ENCODE data around the gene CCDC191. TPM values are rescaled to one million over a fixed set of nuclear protein-coding genes. Genes with fewer than 3 reads are reported as not detected.

Gene CCDC191
- polyA plus RNA-seq, 1 donor: 4.8 TPM

- DNase-seq (ENCODE audit: low read depth): no peak
These were observed 653 bp upstream of the CCDC191 start for GRCh38 chr3:114057011-114057347.

- DNase-seq (ENCODE audit: low read depth): no peak
These were observed 4.1 kb downstream of the CCDC191 start for GRCh38 chr3:114052216-114052615.

DNA sequence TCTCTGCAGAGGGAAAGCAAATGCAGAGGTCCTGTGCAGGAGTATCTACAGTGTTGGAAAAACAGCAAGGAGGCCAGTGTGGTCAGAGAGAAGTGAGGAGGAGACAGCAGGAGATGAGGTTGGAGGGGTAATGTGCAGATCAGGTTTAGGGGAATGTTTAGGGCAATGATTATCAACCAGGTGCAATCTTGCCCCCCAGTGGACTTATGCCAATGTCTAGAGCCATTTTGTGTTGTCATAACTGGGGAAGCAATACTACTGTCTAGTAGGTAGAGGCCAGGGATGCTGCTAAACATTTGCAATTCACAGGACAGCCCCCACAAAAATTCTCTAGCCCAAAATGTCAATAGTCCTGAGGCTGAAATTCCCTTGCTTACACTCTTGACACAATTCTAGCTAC is 13.1 kb downstream of the CCDC191 start:
- DNase-seq (ENCODE audit: low read depth): no peak

- DNase-seq (ENCODE audit: low read depth): no peak
These were observed 20.4 kb downstream of the CCDC191 start for GRCh38 chr3:114035896-114036295.

GRCh38 chr3:114034787-114035545 is 21.4 kb downstream of the CCDC191 start:
- no peak for DNase-seq (ENCODE audit: low read depth)

DNA sequence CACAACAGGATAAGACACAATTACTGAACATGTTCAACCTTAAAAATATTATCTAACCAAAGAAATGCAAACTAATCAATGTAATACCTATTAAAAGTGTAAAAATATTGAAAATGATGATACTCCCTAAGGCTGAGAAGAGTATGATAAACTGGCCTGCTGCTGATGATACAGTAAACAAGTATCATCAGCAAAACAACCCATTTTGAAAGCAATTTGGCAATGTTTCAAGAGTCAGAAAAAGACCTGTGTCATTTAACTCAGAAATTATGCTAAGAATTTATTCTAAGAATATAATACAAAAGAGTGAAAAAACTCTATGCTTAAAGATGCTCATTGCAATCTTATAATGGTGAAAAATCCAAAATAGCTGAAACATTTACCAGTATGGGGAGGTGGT is 22.1 kb downstream of the CCDC191 start:
- DNase-seq (ENCODE audit: low read depth): no peak

DNA sequence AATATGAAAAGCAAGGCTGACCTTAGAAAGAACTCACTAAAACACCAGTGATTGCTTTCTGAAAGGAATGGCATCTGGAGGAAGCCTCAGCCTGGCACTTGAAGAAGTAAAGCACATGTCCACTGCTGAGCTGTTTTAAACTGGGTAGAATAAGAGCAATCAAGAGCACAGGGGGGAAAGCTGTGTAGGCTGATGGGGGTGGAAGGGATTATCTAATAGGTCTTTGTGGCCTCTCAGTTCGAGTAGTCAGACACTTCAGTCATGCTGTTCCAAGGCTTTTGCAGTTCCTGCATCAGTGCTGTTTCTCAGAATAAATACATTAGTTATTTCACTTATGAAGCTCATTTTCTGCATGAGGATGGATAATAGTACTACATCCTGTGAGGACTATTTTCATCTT is 22.6 kb downstream of the CCDC191 start:
- no peak for DNase-seq (ENCODE audit: low read depth)

GRCh38 chr3:114026331-114026730 is 30.0 kb downstream of the CCDC191 start:
- DNase-seq (ENCODE audit: low read depth): no peak

GRCh38 chr3:114025451-114025850 is 30.9 kb downstream of the CCDC191 start:
- DNase-seq (ENCODE audit: low read depth): no peak

DNA sequence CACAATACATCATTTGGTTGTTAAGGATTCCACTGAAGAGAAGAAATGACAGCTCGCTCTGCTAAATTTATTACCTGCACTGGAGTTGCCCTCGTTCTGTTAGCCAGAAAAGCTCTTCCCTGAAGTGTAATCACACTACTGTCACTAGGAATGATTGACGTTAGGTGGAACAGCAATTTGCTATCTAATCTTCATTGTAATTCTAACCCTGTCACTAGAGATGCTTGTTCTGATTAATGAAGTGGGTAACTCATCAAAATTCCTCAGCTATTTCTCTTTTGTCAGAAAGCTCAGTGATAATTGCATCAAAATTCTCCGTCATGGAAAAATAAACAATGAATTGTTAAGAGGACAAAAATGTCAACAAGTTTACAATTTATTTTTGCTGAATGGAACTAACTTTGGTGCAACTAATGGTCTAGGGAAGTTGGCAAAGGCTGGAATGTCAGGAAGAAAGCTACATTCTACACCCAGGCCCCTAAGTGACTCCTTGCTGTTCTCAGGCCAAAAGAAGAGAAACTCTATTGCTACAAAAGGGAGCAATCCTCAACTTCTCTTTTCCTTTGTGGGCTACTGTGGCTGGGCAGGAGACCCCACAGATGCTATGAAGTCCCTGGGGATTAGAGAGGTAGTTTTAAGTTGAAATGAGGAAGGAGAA is 34.1 kb downstream of the CCDC191 start:
- no peak for DNase-seq (ENCODE audit: low read depth)

- no peak for DNase-seq (ENCODE audit: low read depth)
These were observed 35.4 kb downstream of the CCDC191 start for GRCh38 chr3:114020907-114021306.

GRCh38 chr3:114019486-114019885 is 36.8 kb downstream of the CCDC191 start:
- DNase-seq (ENCODE audit: low read depth): no peak

DNA sequence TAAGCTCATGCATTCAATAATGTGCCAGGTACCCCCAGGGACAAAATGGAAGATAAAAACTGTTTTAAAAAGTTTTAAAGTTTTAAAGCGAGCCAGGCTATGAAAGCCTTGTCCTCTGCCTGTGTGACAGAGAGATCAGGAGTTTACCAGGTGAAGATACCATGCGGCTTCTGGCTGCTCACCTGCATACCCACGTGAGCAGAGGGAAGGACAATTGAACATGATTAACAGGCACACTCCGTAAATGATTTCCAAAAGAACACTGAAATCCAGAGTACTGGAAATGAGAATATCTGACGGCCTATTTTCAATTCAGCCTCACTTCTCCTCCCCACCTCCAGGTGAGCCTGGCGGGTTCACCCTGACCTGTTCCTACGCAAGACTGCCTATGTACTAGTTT is 42.1 kb downstream of the CCDC191 start:
- DNase-seq (ENCODE audit: low read depth): no peak

DNA sequence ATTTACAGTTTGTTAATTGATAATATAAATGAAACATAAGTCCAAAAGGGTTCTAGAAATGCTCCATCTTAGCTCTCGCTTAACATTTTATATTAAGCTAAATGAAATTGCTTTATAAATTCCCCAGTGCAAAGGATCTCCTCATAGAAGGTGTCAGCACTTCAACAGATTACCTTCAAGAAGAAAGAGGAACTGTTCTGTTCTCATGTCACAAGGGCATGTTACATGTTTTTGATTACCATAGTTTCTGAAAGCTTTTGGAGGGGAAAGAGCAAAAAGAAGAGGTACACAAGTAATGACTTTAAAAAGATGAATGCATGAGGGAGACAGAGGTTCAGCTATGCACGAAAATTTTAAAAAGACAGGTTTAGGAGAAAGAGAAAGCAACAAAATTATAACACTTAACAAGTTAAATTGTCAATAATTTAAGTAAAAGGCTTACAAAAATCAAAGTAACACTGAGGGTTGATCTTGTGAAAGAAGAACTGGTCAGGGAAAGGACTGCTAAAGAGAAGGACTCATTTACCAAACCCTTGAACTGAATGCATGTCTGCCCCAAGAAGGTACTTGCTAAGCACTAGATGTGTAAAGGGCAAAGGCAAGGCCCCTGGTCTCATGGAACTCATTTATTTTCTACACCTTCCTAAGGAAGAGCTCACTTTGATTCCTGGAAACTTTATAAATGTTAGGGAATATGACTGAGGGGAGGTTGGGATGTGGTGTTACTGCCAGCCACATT is 45.1 kb downstream of the CCDC191 start:
- no peak for DNase-seq (ENCODE audit: low read depth)

DNA sequence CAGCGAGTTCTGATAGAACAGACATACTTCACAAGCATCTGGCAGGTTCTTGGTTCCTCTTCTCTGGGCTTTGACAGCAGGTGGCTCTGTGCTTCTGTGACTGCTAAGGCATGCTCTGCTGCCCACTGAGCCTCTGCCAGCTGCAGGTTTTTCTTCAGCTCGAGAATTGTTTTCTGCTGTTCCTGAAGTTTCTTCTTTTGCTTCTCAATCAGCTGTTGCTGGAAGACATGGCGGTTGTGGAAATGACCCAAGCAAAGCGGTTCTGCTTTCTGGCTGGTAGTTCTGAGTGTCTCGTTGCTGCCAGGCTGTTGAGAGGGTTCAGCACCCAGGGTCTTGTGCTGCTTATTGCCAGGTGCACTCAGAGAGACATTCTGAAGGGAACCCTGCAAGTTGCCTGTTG is 50.8 kb downstream of the CCDC191 start:
- no peak for DNase-seq (ENCODE audit: low read depth)

- no peak for DNase-seq (ENCODE audit: low read depth)
These were observed 70.8 kb downstream of the CCDC191 start for GRCh38 chr3:113985541-113985940.

DNA sequence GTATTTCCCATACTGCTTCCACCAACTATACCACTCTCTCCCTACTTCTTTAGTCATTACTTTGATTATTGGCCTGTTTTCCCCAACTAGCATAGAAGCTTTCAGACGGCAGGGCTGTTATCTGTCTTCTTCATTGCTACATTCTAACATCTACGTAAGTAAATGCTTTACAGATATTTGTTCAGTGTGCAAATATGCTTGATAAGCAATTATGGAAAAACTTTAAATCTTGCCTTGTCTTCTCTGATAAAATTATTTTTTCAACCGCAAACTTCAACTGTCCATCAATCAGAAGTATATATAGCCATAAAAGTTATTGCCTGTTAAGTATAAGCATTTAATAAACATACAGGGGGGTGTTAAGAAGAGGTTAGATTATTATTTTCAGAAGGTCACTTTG is 72.8 kb downstream of the CCDC191 start:
- DNase-seq (ENCODE audit: low read depth): no peak

DNA sequence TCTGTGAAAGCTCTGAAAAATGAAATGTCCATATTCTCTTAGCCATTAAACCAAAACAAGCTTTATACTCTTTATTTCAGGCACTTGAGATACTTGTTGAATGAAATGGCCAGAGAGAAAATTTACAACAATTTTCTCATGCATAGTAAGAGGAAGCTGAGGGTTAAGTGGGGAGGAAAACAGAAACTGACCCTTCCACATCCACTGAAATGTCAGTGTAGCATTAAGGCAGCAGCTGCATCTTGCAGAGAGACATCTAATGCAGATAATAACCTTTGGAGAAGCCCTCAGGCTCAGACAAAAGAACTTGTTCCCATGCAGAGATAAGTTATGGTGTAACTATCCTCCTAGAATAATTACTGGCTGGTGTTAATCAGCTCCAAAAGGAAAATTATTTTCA is 74.5 kb downstream of the CCDC191 start:
- DNase-seq (ENCODE audit: low read depth): no peak

- no peak for DNase-seq (ENCODE audit: low read depth)
These were observed 76.4 kb downstream of the CCDC191 start for GRCh38 chr3:113979916-113980315.

GRCh38 chr3:113977822-113978221 is 78.5 kb downstream of the CCDC191 start:
- no peak for DNase-seq (ENCODE audit: low read depth)

GRCh38 chr3:113968986-113969385 is 87.3 kb downstream of the CCDC191 start:
- no peak for DNase-seq (ENCODE audit: low read depth)

DNA sequence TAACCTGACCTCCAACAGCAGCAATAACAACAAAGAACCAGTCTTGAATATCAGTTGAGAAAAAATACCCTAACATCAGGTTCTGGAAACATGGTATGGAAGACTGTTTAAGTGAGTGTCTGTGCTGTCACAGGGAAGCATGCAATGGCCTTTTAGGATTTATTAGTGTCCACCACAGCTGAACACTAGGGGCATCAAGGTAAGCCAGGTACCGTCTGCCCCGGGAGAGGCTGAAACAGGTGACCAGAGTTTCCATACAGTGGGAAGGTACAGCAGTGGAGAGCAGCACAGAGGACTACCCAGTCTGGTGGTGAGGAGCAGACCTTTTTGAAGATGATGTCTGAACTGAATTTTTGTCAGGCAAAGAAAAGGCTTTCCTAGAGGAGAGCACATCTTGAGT is 90.2 kb downstream of the CCDC191 start:
- no peak for DNase-seq (ENCODE audit: low read depth)

GRCh38 chr3:113963879-113964278 is 92.4 kb downstream of the CCDC191 start:
- DNase-seq (ENCODE audit: low read depth): no peak
